Psoas muscle (tissue), 8 donors: ENCODE results near the gene USP24. TPM values are rescaled to one million over a fixed set of nuclear protein-coding genes. Genes with fewer than 3 reads are reported as not detected.

Experiments
- ATAC-seq, 4 donors: fragments of 200-7000 bp; cut with Tn5 transposase; one replicate each; pipeline ENCODE4 v1.9.1; 2020; ENCODE audit warnings: moderate library complexity in 3 of 4, mild to moderate bottlenecking in 2 of 4
- DNase-seq, 2 donors: peaks; one replicate each; pipeline ENCODE4 v3.0.0-alpha.2; 2020
- H3K27ac ChIP-seq: fragments of 200-600 bp; one replicate; pipeline ENCODE4 v1.8.0; 2022
- H3K27me3 ChIP-seq, 3 donors: fragments of 200-600 bp in 1 of 3; one replicate each; pipeline versions ENCODE4 v1.6.1 to v1.8.0; 2013 to 2022; ENCODE audit warnings: low read length in 2 of 3, mild to moderate bottlenecking in 2 of 3, moderate library complexity in 1 of 3; ENCODE audit not compliant: insufficient read depth in 3 of 3
- H3K36me3 ChIP-seq, 2 donors: fragments of 200-600 bp in 1 of 2; one replicate each; pipeline versions ENCODE4 v1.6.1 to v1.8.0; 2013 to 2022; ENCODE audit warnings: low read depth in 1 of 2, mild to moderate bottlenecking in 1 of 2, moderate library complexity in 1 of 2; ENCODE audit not compliant: insufficient read depth in 1 of 2
- H3K4me1 ChIP-seq: fragments of 200-600 bp; one replicate; pipeline ENCODE4 v1.8.0; 2022
- H3K4me3 ChIP-seq: fragments of 200-600 bp; one replicate; pipeline ENCODE4 v1.8.0; 2022; ENCODE audit warnings: mild to moderate bottlenecking
- H3K9me3 ChIP-seq: fragments of 200-600 bp; one replicate; pipeline ENCODE4 v1.8.0; 2022
- CTCF ChIP-seq: fragments of 200-600 bp; IDR thresholded peaks from one replicate; pipeline ENCODE4 v1.8.0; 2022; ENCODE audit warnings: antibody characterized with exemption
- WGBS, 3 donors: extraction: QIAGEN DNeasy Blood & Tissue Kit; methylation state at CpG; one replicate each; pipeline versions ENCODE4 v1.1.6 to v1.1.7; 2013; 5-methylcytosine and 5-hydroxymethylcytosine counted together
- intact Hi-C, 2 donors: fragments of 100-400 bp; cut with DNase I; formaldehyde crosslinking; loops; one replicate each; pipeline versions ENCODE4 v1.11.0 to v1.14.2; 2022
- polyA plus RNA-seq, 3 donors: library from polyadenylated mRNA; stranded (reverse); fragments of 200-250 nt; gene quantifications; one replicate each; pipeline ENCODE4 v1.2.3, GENCODE V29; 2013
- total RNA-seq, 4 donors: library from RNA; stranded (reverse); fragmentation: NEBNext Ultra II Directional in 2 of 4; extraction: Animal tissue kit (Norgen Biotek cat#: 25700) in 2 of 4; gene quantifications; one replicate each; pipeline versions ENCODE4 v1.2.1 to v1.2.4, GENCODE V29; 2021 to 2023
- donor health status: healthy with polysubstance abuse.
- donor health status: DM: no; HTN: no; CAD: no; lungs with moderate emphysema.
- donor health status: Bipolar disorder and iron deficiency.
- donor health status: healthy.
- donor health status: DM: yes; HTN: yes; CAD: no.
- donor health status: DM: no; HTN: no; CAD: no.
- donor health status: DM: no; HTN: no; CAD: no.
- donor health status: DM: yes; HTN: yes; CAD: no.

Gene USP24
- total and polyA plus RNA-seq, 7 donors = 14.6 to 67.9 (median 53.2) TPM

DNA sequence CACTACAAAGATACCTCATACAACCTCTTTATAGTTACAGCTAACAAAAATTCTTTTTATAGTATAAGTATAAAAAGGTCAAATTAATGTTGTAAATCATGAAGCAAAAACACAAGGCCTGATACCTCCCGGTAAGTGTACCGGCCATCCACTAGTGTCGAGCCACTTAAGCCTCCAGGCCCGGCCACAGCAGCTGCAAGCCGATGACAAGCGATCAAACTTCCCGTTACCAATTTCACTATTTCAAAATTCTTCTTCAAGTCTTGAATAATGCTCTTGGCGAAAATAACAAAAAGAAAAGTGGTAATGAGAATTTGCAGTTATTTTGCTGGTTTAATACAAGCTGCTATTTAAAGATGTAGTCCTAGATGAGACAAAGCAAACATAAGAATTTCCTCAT lies 67.6 kb downstream of the USP24 start:
- 48 to 76% (median 53%) methylated on average over 8 of the region's 8 CpGs for WGBS, 3 donors
- no peak overlapping the region for H3K4me3 ChIP-seq
- no peaks in the 10 kb centered on the region for H3K27me3 ChIP-seq
- no peak for TF ChIP-seq CTCF
- DNase-seq = peak in 1 of 2 donors; percentile 50
- H3K36me3 ChIP-seq = peaks cover 2 to 97% of the 10 kb centered on the region in 2 donors
- H3K9me3 ChIP-seq = no peaks in the 10 kb centered on the region
- peak overlapping the region; percentile 30 for H3K27ac ChIP-seq
- intact Hi-C loops = no loop called here
- H3K4me1 ChIP-seq = peaks cover 20% of the 10 kb centered on the region
- peak in 1 of 4 donors; percentile 47 for ATAC-seq

DNA sequence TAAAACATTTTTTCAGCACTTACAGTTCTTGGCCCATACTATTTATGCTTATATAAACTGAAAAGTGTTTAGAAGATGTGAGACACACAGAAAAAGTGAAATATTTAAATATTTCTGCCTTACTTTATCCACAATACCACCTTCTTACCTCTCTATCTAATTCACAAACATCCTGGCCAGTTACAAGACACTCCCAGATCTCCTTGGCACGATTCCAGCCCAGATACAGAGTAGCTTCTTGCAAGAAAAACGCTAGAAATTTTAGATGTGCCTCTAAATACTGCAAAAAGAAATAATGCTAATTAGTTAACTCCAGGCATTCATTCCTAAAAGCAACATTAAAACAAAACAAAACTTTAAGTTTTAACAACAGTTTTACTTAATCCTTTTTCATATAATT lies 68.4 kb downstream of the USP24 start:
- no peak for ATAC-seq
- Histone ChIP-seq H3K27me3 (no peaks in the 10 kb centered on the region), H3K4me1 (peaks cover 17% of the 10 kb centered on the region), H3K4me3 (no peak overlapping the region), H3K27ac (no peak overlapping the region), H3K9me3 (no peaks in the 10 kb centered on the region), H3K36me3 (peaks cover 1 to 97% of the 10 kb centered on the region in 2 donors)
- TF ChIP-seq CTCF = no peak
- DNase-seq = no peak
- 46 to 76% (median 51%) methylated on average over 2 of the region's 2 CpGs for WGBS, 3 donors
- intact Hi-C loops = no loop called here

- H3K9me3 ChIP-seq = no peaks in the 10 kb centered on the region
- ATAC-seq (no peak), DNase-seq (no peak)
- intact Hi-C loops = loop anchor here (5.0 kb wide), 2 partner anchors 67 to 132 kb away; no protein-coding TSS in a partner anchor
- TF ChIP-seq CTCF = no peak
- WGBS, 3 donors = 97 to 99% (median 99%) methylated on average over 6 of the region's 6 CpGs
- peaks cover 3 to 99% of the 10 kb centered on the region in 2 donors for H3K36me3 ChIP-seq
- no peaks in the 10 kb centered on the region for H3K27me3 ChIP-seq
- H3K27ac ChIP-seq = no peak overlapping the region
- H3K4me3 ChIP-seq = no peak overlapping the region
- peaks cover 6% of the 10 kb centered on the region for H3K4me1 ChIP-seq
Observed at GRCh38 chr1:55144886-55145285, 70.3 kb downstream of the USP24 start.

DNA sequence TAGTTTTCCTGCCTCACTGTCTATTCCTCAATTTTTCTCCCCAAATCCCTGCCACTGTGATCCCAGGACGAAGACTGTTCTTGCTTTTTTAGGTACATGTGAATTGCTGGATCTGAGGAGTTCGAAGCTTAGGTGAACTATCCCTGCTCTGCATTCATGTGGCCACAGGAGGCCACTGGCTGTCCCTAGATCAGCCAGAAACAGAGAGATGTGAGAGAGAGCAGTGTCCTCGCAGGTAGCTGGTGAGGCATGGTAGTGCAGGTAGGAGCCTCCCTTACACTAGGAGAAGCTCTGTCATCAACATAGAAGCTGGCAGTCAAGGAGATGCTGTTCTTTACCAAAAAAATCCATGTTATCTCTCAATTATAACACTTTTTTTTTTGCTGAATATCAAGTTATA lies 71.5 kb downstream of the USP24 start:
- peaks cover 3 to 99% of the 10 kb centered on the region in 2 donors for H3K36me3 ChIP-seq
- DNase-seq = no peak
- H3K4me3 ChIP-seq = no peak overlapping the region
- no peak for TF ChIP-seq CTCF
- H3K9me3 ChIP-seq = no peaks in the 10 kb centered on the region
- 90 to 93% (median 91%) methylated on average over 3 of the region's 3 CpGs for WGBS, 3 donors
- peaks cover 6% of the 10 kb centered on the region for H3K4me1 ChIP-seq
- intact Hi-C loops = loop anchor here (1.0 to 5.0 kb wide), 3 partner anchors 69 to 134 kb away; no protein-coding TSS in a partner anchor
- no peak overlapping the region for H3K27ac ChIP-seq
- ATAC-seq = peak in 2 of 4 donors; percentile 39 to 40
- H3K27me3 ChIP-seq = no peaks in the 10 kb centered on the region

DNA sequence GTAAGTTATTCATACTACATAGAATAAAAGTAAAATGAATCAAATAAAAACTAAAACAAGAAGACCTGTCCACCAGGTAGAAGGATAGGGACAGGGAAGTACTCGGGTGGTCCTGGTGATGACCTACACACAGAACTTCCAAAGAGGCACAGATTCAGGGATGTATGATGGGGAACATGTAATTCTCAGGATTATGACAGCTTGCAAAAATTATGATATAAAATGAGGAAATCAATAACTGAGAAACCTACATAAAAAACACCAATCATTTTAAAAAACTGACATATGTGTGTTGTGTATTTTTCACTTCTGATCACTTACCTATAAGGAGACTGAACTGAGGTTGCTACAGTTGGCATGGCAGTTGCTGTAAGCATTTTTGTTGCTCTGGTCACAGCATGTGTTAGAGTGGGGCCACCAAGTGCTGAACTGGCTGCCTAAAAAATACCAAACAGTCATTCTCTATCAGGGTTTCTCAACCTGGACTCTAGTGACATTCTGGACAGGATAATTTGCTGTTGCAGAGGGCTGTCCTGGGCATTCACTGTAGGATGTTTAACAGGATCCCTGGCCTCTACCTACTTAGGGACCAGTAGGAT lies 73.8 kb downstream of the USP24 start:
- Histone ChIP-seq H3K27ac (peak overlapping the region; percentile 53), H3K9me3 (no peaks in the 10 kb centered on the region), H3K4me3 (no peak overlapping the region), H3K36me3 (peaks cover 9 to 99% of the 10 kb centered on the region in 2 donors), H3K27me3 (no peaks in the 10 kb centered on the region), H3K4me1 (peaks cover 6% of the 10 kb centered on the region)
- DNase-seq (no peak), ATAC-seq (peak; percentile 43 to 63 (median 55))
- no peak for TF ChIP-seq CTCF
- WGBS, 3 donors = 69 to 97% (median 79%) methylated on average over 1 of the region's 1 CpG
- intact Hi-C loops = loop anchor here (5.0 kb wide), 2 partner anchors 71 to 136 kb away; no protein-coding TSS in a partner anchor
